GM12891 (cell line): ENCODE measurements around the gene DNAJC7.

Experiments used
- PAX5 ChIP-seq: IDR thresholded peaks from 2 replicates; pipeline ENCODE4 v1.6.1; 2011; ENCODE audit warnings: low read length, moderate library complexity, mild to moderate bottlenecking; ENCODE audit not compliant: insufficient read depth, severe bottlenecking
- POLR2A ChIP-seq: IDR thresholded peaks from 2 replicates; pipeline ENCODE4 v1.6.1; 2011; ENCODE audit warnings: low read depth, low read length, control low read depth
- POLR2AphosphoS5 ChIP-seq: IDR thresholded peaks from 2 replicates; pipeline ENCODE4 v1.6.1; 2011; ENCODE audit warnings: low read depth, low read length, control low read depth
- POU2F2 ChIP-seq: IDR thresholded peaks from 2 replicates; pipeline ENCODE4 v1.6.1; 2011; ENCODE audit warnings: low read depth, mild to moderate bottlenecking, control low read depth, low read length, moderate library complexity
- TAF1 ChIP-seq: IDR thresholded peaks from 2 replicates; pipeline ENCODE4 v1.6.1; 2011; ENCODE audit warnings: low read depth, low read length, control low read depth

DNA sequence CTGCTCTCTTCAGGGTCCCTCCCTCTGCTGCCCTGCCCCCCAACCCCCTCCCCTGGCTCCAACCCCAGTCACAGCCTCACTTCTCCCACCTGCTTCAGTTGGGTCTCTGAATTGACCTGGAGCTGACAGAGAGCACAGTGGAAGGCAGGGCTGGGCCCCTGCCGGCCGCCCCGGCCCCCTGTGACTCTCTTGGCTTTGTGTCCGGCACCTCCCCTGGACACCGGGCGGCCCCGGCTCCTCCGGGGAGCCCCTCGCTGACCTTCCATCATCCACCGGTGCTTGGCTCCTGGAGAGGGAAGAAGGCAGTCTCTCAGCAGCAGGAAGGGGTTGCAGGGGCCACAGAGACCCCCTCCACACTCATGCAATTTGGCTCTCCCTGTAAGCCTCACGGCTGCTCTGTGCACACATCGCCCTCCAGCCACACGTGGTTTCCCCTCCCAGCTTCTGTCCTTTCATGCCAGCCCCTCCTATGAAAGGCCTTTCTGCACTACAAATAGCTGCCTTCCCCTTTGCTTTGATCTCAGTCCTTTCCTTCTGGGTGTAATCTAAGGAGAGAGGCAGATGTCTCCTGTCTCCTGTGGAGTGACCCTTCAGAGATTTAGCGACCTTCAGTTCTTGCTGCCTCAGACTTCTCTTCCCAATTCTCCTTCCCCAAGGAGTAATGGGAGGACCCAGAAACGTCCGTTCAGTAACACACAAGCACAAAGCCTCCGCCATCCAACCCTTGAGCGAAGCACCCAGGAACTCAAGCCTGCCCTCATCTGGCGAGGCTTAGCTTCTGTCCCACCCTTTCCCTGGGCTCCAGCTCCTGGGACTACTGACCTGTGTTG lies 10.9 kb upstream of the DNAJC7 start:
- TF ChIP-seq POLR2AphosphoS5: no peak
- TF ChIP-seq TAF1: no peak
- no peak for TF ChIP-seq POLR2A
- no peak for TF ChIP-seq PAX5
- no peak for TF ChIP-seq POU2F2
